HUDEP-2 (cell line): Measurements from ENCODE around the gene CHN2.

Experiments used
- DNase-seq, 76 experiments: peaks; one replicate each; lab custom pipeline; 2025; ENCODE audit not compliant: unreplicated experiment in 76 of 76; lab: John Stamatoyannopoulos, UW

Gene CHN2

GRCh38 chr7:29329686-29330085 lies 135.1 kb downstream of the CHN2 start:
- DNase-seq, result no peak

GRCh38 chr7:29330136-29330535 lies 135.6 kb downstream of the CHN2 start:
- DNase-seq, result no peak

GRCh38 chr7:29331163-29331562 lies 136.6 kb downstream of the CHN2 start:
- no peak for DNase-seq

GRCh38 chr7:29332042-29332811 lies 137.7 kb downstream of the CHN2 start:
- no peak for DNase-seq

- DNase-seq, result no peak
These were observed 138.6 kb downstream of the CHN2 start for GRCh38 chr7:29332875-29333855.

GRCh38 chr7:29335188-29336083 lies 140.9 kb downstream of the CHN2 start:
- no peak for DNase-seq

- DNase-seq, result no peak
These were observed 143.1 kb downstream of the CHN2 start for GRCh38 chr7:29337546-29338116.

- no peak for DNase-seq
These were observed 146.1 kb downstream of the CHN2 start for GRCh38 chr7:29340696-29341095.

GRCh38 chr7:29341156-29341555 lies 146.6 kb downstream of the CHN2 start:
- DNase-seq, result no peak

GRCh38 chr7:29342761-29343160 lies 148.2 kb downstream of the CHN2 start:
- DNase-seq, result no peak

GRCh38 chr7:29343399-29343798 lies 148.8 kb downstream of the CHN2 start:
- DNase-seq, result no peak

GRCh38 chr7:29344334-29344978 lies 149.9 kb downstream of the CHN2 start:
- no peak for DNase-seq

GRCh38 chr7:29345590-29345989 lies 151.0 kb downstream of the CHN2 start:
- peak in 1 of 76 experiments; percentile 3 for DNase-seq

- DNase-seq, result no peak
These were observed 151.8 kb downstream of the CHN2 start for GRCh38 chr7:29346231-29346978.

- no peak for DNase-seq
These were observed 154.8 kb downstream of the CHN2 start for GRCh38 chr7:29349362-29349761.

- DNase-seq, result no peak
These were observed 155.8 kb downstream of the CHN2 start for GRCh38 chr7:29350351-29350750.

- no peak for DNase-seq
These were observed 157.5 kb downstream of the CHN2 start for GRCh38 chr7:29352041-29352440.

GRCh38 chr7:29353810-29354209 lies 159.2 kb downstream of the CHN2 start:
- DNase-seq, result no peak

GRCh38 chr7:29354340-29354739 lies 159.8 kb downstream of the CHN2 start:
- no peak for DNase-seq
